Measurements from ENCODE around the gene PPP1R7. TPM values are rescaled to one million over a fixed set of nuclear protein-coding genes. Genes with fewer than 3 reads are reported as not detected.

The PPP1R7 gene
- total RNA-seq, 1 experiment from 2014 or later, result 39.5 TPM

GRCh38 chr2:241125626-241126025 is 24.6 kb upstream of the PPP1R7 start:
- Histone ChIP-seq H3K9me2 (replicated peaks; ENCODE audit: insufficient read depth, low read length) (no peaks in the 10 kb centered on the region), H3K9ac (ENCODE audit: low read length) (no peak overlapping the region), H3K9me3 (ENCODE audit: low read length) (no peaks in the 10 kb centered on the region), H3K27me3 (ENCODE audit: low read length) (no peaks in the 10 kb centered on the region), H3K36me3 (ENCODE audit: insufficient read depth, low read length) (peaks cover 16% of the 10 kb centered on the region), H3K4me1 (ENCODE audit: low read length) (no peaks in the 10 kb centered on the region), H3K27ac (ENCODE audit: low read length) (no peak overlapping the region), H2AFZ (ENCODE audit: low read length) (no peak overlapping the region), H3K4me3 (ENCODE audit: low read length) (no peak overlapping the region), H4K20me1 (ENCODE audit: insufficient read depth, low read depth, low read length) (no peaks in the 10 kb centered on the region), H3K79me2 (ENCODE audit: low read length) (peaks cover 5% of the 10 kb centered on the region), H3K4me2 (ENCODE audit: low read depth, low read length, poor library complexity, severe bottlenecking) (no peak overlapping the region)
- no peak for DNase-seq

GRCh38 chr2:241126201-241126611 is 24.1 kb upstream of the PPP1R7 start:
- Histone ChIP-seq H3K4me2 (ENCODE audit: low read depth, low read length, poor library complexity, severe bottlenecking) (no peak overlapping the region), H4K20me1 (ENCODE audit: insufficient read depth, low read depth, low read length) (no peaks in the 10 kb centered on the region), H3K4me1 (ENCODE audit: low read length) (no peaks in the 10 kb centered on the region), H3K27ac (ENCODE audit: low read length) (no peak overlapping the region), H3K27me3 (ENCODE audit: low read length) (no peaks in the 10 kb centered on the region), H3K9me3 (ENCODE audit: low read length) (no peaks in the 10 kb centered on the region), H3K9ac (ENCODE audit: low read length) (no peak overlapping the region), H3K36me3 (ENCODE audit: insufficient read depth, low read length) (peaks cover 11% of the 10 kb centered on the region; the same call in 1 of the 2 replicates), H2AFZ (ENCODE audit: low read length) (no peak overlapping the region), H3K4me3 (ENCODE audit: low read length) (no peak overlapping the region), H3K79me2 (ENCODE audit: low read length) (no peaks in the 10 kb centered on the region; the same call in 1 of the 2 replicates), H3K9me2 (replicated peaks; ENCODE audit: insufficient read depth, low read length) (no peaks in the 10 kb centered on the region)
- DNase-seq, result no peak

GRCh38 chr2:241126771-241127202 is 23.5 kb upstream of the PPP1R7 start:
- Histone ChIP-seq H3K27ac (ENCODE audit: low read length) (no peak overlapping the region), H3K4me2 (ENCODE audit: low read depth, low read length, poor library complexity, severe bottlenecking) (no peak overlapping the region), H3K36me3 (ENCODE audit: insufficient read depth, low read length) (peaks cover 5% of the 10 kb centered on the region; the same call in 1 of the 2 replicates), H3K79me2 (ENCODE audit: low read length) (no peaks in the 10 kb centered on the region; the same call in 1 of the 2 replicates), H3K9ac (ENCODE audit: low read length) (no peak overlapping the region), H2AFZ (ENCODE audit: low read length) (no peak overlapping the region), H3K9me2 (replicated peaks; ENCODE audit: insufficient read depth, low read length) (no peaks in the 10 kb centered on the region), H4K20me1 (ENCODE audit: insufficient read depth, low read depth, low read length) (no peaks in the 10 kb centered on the region), H3K4me1 (ENCODE audit: low read length) (no peaks in the 10 kb centered on the region), H3K4me3 (ENCODE audit: low read length) (no peak overlapping the region), H3K9me3 (ENCODE audit: low read length) (no peaks in the 10 kb centered on the region), H3K27me3 (ENCODE audit: low read length) (no peaks in the 10 kb centered on the region)
- no peak for DNase-seq

- no peaks in the 10 kb centered on the region for H3K4me1 ChIP-seq (ENCODE audit: low read length)
- no peak overlapping the region for H3K4me2 ChIP-seq (ENCODE audit: low read depth, low read length, poor library complexity, severe bottlenecking)
- DNase-seq, result no peak
- H4K20me1 ChIP-seq (ENCODE audit: insufficient read depth, low read depth, low read length), result no peaks in the 10 kb centered on the region
- no peak overlapping the region for H2AFZ ChIP-seq (ENCODE audit: low read length)
- no peaks in the 10 kb centered on the region; the same call in 1 of the 2 replicates for H3K79me2 ChIP-seq (ENCODE audit: low read length)
- no peak overlapping the region for H3K27ac ChIP-seq (ENCODE audit: low read length)
- H3K9me3 ChIP-seq (ENCODE audit: low read length), result no peaks in the 10 kb centered on the region
- H3K9ac ChIP-seq (ENCODE audit: low read length), result no peak overlapping the region
- H3K27me3 ChIP-seq (ENCODE audit: low read length), result no peaks in the 10 kb centered on the region
- no peaks in the 10 kb centered on the region for H3K9me2 ChIP-seq (replicated peaks; ENCODE audit: insufficient read depth, low read length)
- no peaks in the 10 kb centered on the region; the same call in 1 of the 2 replicates for H3K36me3 ChIP-seq (ENCODE audit: insufficient read depth, low read length)
- no peak overlapping the region for H3K4me3 ChIP-seq (ENCODE audit: low read length)
These were observed 22.0 kb upstream of the PPP1R7 start for GRCh38 chr2:241128266-241128665.

- Histone ChIP-seq H4K20me1 (ENCODE audit: insufficient read depth, low read depth, low read length) (no peaks in the 10 kb centered on the region), H3K4me2 (ENCODE audit: low read depth, low read length, poor library complexity, severe bottlenecking) (no peak overlapping the region), H3K36me3 (ENCODE audit: insufficient read depth, low read length) (no peaks in the 10 kb centered on the region; the same call in 1 of the 2 replicates), H3K4me3 (ENCODE audit: low read length) (no peak overlapping the region), H3K27me3 (ENCODE audit: low read length) (no peaks in the 10 kb centered on the region), H3K9me3 (ENCODE audit: low read length) (no peaks in the 10 kb centered on the region), H3K9ac (ENCODE audit: low read length) (no peak overlapping the region), H3K9me2 (replicated peaks; ENCODE audit: insufficient read depth, low read length) (no peaks in the 10 kb centered on the region), H3K4me1 (ENCODE audit: low read length) (no peaks in the 10 kb centered on the region), H2AFZ (ENCODE audit: low read length) (no peak overlapping the region), H3K27ac (ENCODE audit: low read length) (no peak overlapping the region), H3K79me2 (ENCODE audit: low read length) (no peaks in the 10 kb centered on the region; the same call in 1 of the 2 replicates)
- no peak for DNase-seq
These were observed 21.0 kb upstream of the PPP1R7 start for GRCh38 chr2:241129086-241129871.

GRCh38 chr2:241130316-241130715 is 20.0 kb upstream of the PPP1R7 start:
- no peaks in the 10 kb centered on the region for H3K9me2 ChIP-seq (replicated peaks; ENCODE audit: insufficient read depth, low read length)
- H3K9ac ChIP-seq (ENCODE audit: low read length), result no peak overlapping the region
- H3K36me3 ChIP-seq (ENCODE audit: insufficient read depth, low read length), result no peaks in the 10 kb centered on the region; the same call in 1 of the 2 replicates
- no peaks in the 10 kb centered on the region for H3K27me3 ChIP-seq (ENCODE audit: low read length)
- no peak overlapping the region for H3K4me2 ChIP-seq (ENCODE audit: low read depth, low read length, poor library complexity, severe bottlenecking)
- DNase-seq, result no peak
- H3K4me3 ChIP-seq (ENCODE audit: low read length), result no peak overlapping the region
- no peaks in the 10 kb centered on the region for H4K20me1 ChIP-seq (ENCODE audit: insufficient read depth, low read depth, low read length)
- H3K4me1 ChIP-seq (ENCODE audit: low read length), result no peaks in the 10 kb centered on the region
- no peaks in the 10 kb centered on the region for H3K79me2 ChIP-seq (ENCODE audit: low read length)
- H3K27ac ChIP-seq (ENCODE audit: low read length), result no peak overlapping the region
- H3K9me3 ChIP-seq (ENCODE audit: low read length), result no peaks in the 10 kb centered on the region
- H2AFZ ChIP-seq (ENCODE audit: low read length), result no peak overlapping the region

- no peak for DNase-seq
- Histone ChIP-seq H3K79me2 (ENCODE audit: low read length) (no peaks in the 10 kb centered on the region), H3K4me2 (ENCODE audit: low read depth, low read length, poor library complexity, severe bottlenecking) (no peak overlapping the region), H3K9ac (ENCODE audit: low read length) (no peak overlapping the region), H3K4me1 (ENCODE audit: low read length) (no peaks in the 10 kb centered on the region), H3K9me3 (ENCODE audit: low read length) (no peaks in the 10 kb centered on the region), H3K27me3 (ENCODE audit: low read length) (no peaks in the 10 kb centered on the region), H2AFZ (ENCODE audit: low read length) (no peak overlapping the region), H3K4me3 (ENCODE audit: low read length) (no peak overlapping the region), H4K20me1 (ENCODE audit: insufficient read depth, low read depth, low read length) (no peaks in the 10 kb centered on the region), H3K36me3 (ENCODE audit: insufficient read depth, low read length) (no peaks in the 10 kb centered on the region; the same call in 1 of the 2 replicates), H3K9me2 (replicated peaks; ENCODE audit: insufficient read depth, low read length) (no peaks in the 10 kb centered on the region), H3K27ac (ENCODE audit: low read length) (no peak overlapping the region)
These were observed 18.7 kb upstream of the PPP1R7 start for GRCh38 chr2:241131531-241131930.

- H3K9ac ChIP-seq (ENCODE audit: low read length), result no peak overlapping the region
- DNase-seq, result no peak
- H3K27me3 ChIP-seq (ENCODE audit: low read length), result no peaks in the 10 kb centered on the region
- no peak overlapping the region for H3K4me2 ChIP-seq (ENCODE audit: low read depth, low read length, poor library complexity, severe bottlenecking)
- no peak overlapping the region for H3K4me3 ChIP-seq (ENCODE audit: low read length)
- no peaks in the 10 kb centered on the region for H3K79me2 ChIP-seq (ENCODE audit: low read length)
- H3K36me3 ChIP-seq (ENCODE audit: insufficient read depth, low read length), result no peaks in the 10 kb centered on the region; the same call in 1 of the 2 replicates
- no peak overlapping the region for H2AFZ ChIP-seq (ENCODE audit: low read length)
- no peaks in the 10 kb centered on the region for H3K4me1 ChIP-seq (ENCODE audit: low read length)
- H3K9me2 ChIP-seq (replicated peaks; ENCODE audit: insufficient read depth, low read length), result no peaks in the 10 kb centered on the region
- no peaks in the 10 kb centered on the region for H4K20me1 ChIP-seq (ENCODE audit: insufficient read depth, low read depth, low read length)
- H3K27ac ChIP-seq (ENCODE audit: low read length), result no peak overlapping the region
- H3K9me3 ChIP-seq (ENCODE audit: low read length), result no peaks in the 10 kb centered on the region
These were observed 17.5 kb upstream of the PPP1R7 start for GRCh38 chr2:241132538-241133435.

Measured in Karpas-422 (cell line).